HUES6 (cell line): Measurements from ENCODE around the gene SUGP1.
"Not testable (repeated sequence)": the region's sequence is repeated elsewhere in the genome, so short reads cannot be mapped to it uniquely, and the experiment has no call there.

Experiments
- H3K27ac ChIP-seq: 2 replicates; pipeline ENCODE4 v1.7.0; 2013; ENCODE audit warnings: low read depth, mild to moderate bottlenecking, low read length, inconsistent platforms
- H3K27me3 ChIP-seq: 2 replicates; pipeline ENCODE4 v1.6.1; 2013; ENCODE audit warnings: low read length; ENCODE audit not compliant: control insufficient read depth, insufficient read depth
- H3K36me3 ChIP-seq: 2 replicates; pipeline ENCODE4 v1.6.1; 2013; ENCODE audit warnings: low read length; ENCODE audit not compliant: control insufficient read depth, insufficient read depth
- H3K4me1 ChIP-seq: 2 replicates; pipeline ENCODE4 v1.6.1; 2013; ENCODE audit warnings: low read length; ENCODE audit not compliant: control insufficient read depth, insufficient read depth
- H3K4me3 ChIP-seq: 2 replicates; pipeline ENCODE4 v1.5.1; 2013; ENCODE audit warnings: low read depth, low read length
- H3K9ac ChIP-seq: one replicate; pipeline ENCODE4 v1.6.1; 2013; ENCODE audit warnings: mild to moderate bottlenecking, low read length
- H3K9me3 ChIP-seq: 2 replicates; pipeline ENCODE4 v1.6.1; 2013; ENCODE audit warnings: low read depth, low read length; ENCODE audit not compliant: control insufficient read depth, insufficient read depth

Gene SUGP1

DNA sequence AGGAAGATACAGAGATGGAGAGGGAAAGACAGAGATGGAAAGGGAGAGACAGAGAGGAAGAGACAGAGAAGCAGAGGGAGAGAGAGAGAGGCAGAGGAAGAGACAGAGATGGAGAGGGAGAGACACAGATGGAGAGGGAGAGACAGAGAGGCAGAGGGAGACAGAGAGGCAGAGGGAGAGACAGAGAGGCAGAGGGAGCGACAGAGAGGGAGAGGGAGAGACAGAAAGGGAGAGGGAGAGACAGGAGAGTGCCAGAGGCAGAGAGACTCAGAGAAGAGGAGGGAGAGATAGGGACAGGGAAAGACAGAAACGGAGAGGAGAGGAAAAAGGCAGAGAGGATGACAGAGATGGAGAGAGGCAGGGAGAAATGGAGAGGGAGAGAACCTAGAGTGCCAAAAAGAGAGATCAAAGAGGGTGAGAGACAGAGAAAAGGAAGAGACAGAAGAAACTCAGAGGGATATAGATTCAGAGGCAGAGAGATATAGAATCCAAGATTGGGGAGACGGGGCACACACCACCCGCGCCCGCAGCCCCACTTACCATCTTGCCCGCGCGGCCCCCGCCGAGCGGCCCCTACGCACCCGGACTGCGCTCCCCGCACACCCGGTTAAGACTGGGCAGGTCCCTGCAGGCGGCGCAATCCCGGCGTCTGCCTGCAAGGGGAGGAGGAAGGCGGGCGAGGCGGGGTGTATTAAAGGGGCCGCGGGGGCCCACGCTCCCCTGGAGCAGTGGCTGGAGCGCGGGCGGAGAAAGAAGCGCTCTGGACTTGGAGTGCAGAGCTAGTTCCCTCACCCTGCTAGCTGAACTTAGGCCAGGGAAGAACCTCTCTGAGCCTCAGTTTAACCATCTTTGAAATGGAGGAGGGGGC lies 57.9 kb downstream of the SUGP1 start:
- H3K4me1 ChIP-seq = 0 out of 2 replicates have a peak, but pooled peaks cover 2% of the 10 kb centered on the region
- no peak overlapping the region for H3K27ac ChIP-seq
- H3K4me3 ChIP-seq = peak overlapping the region; percentile 59
- no peaks in the 10 kb centered on the region for H3K36me3 ChIP-seq
- H3K9ac ChIP-seq = peak overlapping the region; percentile 2
- H3K27me3 ChIP-seq = peaks cover 35% of the 10 kb centered on the region
- H3K9me3 ChIP-seq = no peaks in the 10 kb centered on the region; the same call in 1 of the 2 replicates

DNA sequence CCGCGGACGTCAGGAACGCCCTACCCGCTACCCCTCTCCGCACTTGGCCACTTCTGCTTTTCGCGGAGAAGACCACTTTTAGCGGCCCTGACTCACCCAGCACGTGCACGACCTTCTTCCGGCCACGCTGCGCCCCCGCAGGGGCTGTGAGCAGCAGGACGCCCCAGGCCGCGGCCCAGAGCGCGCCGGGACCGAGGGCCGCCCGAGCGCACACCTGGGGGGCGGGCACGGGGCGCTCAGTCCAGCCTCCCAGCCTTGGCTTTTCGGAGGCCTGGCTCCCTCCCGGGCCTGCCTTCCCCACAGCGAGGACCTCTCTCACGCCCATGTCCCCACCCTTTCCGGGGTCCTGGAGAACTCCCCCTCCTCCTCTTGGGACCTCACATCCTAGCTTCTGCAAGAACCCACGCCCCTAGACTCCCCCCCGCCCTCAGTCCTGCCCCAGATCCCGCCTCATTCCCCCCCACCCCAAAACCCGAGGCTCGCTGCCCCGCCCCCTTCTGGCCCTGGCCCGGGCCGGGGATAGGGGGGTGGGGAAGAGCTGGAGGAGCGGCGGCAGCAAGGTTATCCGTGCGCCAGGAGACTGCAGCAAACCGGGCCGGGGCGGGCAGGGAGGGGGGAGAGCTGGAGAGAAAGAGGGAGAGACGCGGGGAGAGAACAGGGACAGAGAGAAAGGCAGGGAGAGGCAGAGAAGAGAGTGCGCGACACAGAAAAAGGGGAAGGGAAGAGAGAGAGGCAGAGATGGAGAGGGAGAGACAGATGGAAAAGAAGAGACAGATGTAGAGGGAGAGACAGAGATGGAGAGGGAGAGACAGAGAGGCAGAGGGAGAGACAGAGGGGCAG lies 58.7 kb downstream of the SUGP1 start:
- peak overlapping the region; percentile 45 for H3K9ac ChIP-seq
- peak overlapping the region; percentile 59 for H3K4me3 ChIP-seq

DNA sequence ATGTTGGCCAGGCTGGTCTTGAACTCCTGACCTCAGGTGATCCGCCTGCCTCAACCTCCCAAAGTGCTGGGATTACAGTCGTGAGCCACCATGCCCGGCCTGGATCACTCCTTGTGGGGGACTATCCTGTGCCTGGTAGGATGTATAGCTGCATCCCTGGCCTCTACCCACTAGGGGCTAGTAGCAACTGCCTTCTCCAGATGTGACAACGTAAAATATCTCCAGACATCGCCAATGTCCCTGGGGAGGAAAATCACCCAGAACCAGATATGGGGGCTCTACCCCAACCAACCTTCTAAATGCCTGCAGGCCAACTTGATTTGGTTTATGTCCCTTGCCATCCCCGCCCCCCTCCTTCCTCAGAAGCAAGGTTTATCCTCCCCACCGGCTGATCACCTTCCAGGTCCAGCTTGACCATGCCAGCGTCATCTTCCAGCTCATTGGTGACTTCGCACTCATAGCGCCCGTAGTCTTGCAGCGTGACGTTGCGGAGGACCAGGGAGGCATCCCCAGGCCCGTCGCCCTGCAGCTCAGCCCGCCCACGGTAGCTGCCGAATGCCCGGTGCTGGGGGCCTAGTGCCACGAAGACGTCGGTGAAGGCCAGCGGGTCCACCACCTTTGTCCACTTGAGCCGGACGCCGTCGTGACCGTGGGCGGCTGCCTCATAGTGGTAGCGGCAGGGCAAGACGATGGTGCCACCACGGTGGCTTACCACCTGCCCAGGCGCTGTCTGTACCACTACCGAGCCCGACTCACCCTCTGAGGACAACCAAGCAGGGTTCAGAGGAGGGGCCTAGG lies 59.7 kb downstream of the SUGP1 start:
- Histone ChIP-seq H3K9me3 (no peaks in the 10 kb centered on the region; the same call in 1 of the 2 replicates), H3K27me3 (peaks cover 41% of the 10 kb centered on the region), H3K4me1 (0 out of 2 replicates have a peak, but pooled peaks cover 2% of the 10 kb centered on the region), H3K27ac (no peak overlapping the region), H3K36me3 (no peaks in the 10 kb centered on the region), H3K4me3 (peak overlapping the region; percentile 59), H3K9ac (no peak overlapping the region)

More for the DNA sequence above, 58.7 kb downstream of the SUGP1 start:
- peaks cover 35% of the 10 kb centered on the region for H3K27me3 ChIP-seq
- no peaks in the 10 kb centered on the region for H3K36me3 ChIP-seq
- no peak overlapping the region for H3K27ac ChIP-seq
- H3K9me3 ChIP-seq = no peaks in the 10 kb centered on the region; the same call in 1 of the 2 replicates
- H3K4me1 ChIP-seq = 0 out of 2 replicates have a peak, but pooled peaks cover 2% of the 10 kb centered on the region

DNA sequence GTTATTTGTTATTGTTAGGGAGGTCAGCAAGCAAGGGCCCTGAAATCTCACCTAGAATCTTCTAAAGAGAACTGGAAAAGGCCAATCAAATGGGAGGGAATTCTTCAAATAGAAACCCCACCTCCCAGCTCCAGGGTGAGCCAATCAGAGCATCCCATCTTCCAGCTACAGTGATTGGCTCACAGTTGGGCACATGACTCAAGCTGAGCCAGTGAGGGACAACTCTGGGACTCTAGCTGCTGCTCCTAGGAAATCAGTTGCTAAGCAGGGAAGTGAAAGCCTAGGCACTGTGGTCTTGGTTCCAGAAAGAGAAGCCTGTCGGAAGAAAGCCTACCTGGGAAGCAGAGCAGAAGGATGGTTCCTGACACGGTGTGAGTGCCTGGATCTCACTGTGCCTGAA lies 60.6 kb downstream of the SUGP1 start:
- Histone ChIP-seq H3K9ac (no peak overlapping the region), H3K27me3 (peaks cover 45% of the 10 kb centered on the region), H3K4me3 (no peak overlapping the region), H3K27ac (no peak overlapping the region), H3K9me3 (no peaks in the 10 kb centered on the region; the same call in 1 of the 2 replicates), H3K4me1 (0 out of 2 replicates have a peak, but pooled peaks cover 2% of the 10 kb centered on the region), H3K36me3 (no peaks in the 10 kb centered on the region)

DNA sequence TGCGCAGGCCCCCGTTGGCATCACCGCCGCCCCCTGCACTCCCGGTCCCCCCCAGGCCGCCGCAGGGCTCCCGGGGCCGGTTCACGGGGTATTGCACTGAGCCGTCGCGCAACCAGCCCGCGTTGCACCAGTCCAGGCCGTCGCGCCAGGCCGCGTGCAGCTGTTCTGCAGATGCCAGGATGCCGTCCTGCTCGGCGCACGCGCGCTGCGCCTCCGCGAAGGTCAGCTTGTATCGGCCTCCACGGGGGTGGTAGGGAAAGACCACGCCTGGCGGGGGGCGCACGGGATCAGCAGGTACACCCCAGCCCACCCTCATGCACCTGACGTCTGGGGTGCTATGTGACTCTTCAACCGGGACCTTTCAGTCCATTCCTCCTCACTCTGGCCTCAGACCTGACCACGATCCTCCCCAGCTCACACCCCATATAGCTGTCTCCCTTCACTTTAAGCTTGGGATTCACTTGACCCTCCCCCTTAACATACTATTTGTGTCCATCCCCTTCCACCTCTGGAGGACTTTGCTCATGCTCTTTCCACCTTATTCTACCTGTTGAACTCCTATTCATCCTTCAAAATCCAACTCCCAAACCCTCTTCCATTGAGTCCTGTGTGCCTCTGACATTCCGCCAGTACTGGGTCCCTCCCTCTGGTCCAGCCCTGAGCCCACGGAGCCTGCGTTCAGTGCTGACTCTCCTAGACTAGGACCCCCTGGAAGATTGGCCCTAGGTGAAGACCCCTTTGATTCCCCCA lies 61.5 kb downstream of the SUGP1 start:
- Histone ChIP-seq H3K27me3 (peaks cover 44% of the 10 kb centered on the region), H3K9me3 (no peaks in the 10 kb centered on the region; the same call in 1 of the 2 replicates), H3K9ac (no peak overlapping the region), H3K36me3 (no peaks in the 10 kb centered on the region), H3K4me1 (0 out of 2 replicates have a peak, but pooled peaks cover 2% of the 10 kb centered on the region), H3K27ac (no peak overlapping the region), H3K4me3 (no peak overlapping the region)

DNA sequence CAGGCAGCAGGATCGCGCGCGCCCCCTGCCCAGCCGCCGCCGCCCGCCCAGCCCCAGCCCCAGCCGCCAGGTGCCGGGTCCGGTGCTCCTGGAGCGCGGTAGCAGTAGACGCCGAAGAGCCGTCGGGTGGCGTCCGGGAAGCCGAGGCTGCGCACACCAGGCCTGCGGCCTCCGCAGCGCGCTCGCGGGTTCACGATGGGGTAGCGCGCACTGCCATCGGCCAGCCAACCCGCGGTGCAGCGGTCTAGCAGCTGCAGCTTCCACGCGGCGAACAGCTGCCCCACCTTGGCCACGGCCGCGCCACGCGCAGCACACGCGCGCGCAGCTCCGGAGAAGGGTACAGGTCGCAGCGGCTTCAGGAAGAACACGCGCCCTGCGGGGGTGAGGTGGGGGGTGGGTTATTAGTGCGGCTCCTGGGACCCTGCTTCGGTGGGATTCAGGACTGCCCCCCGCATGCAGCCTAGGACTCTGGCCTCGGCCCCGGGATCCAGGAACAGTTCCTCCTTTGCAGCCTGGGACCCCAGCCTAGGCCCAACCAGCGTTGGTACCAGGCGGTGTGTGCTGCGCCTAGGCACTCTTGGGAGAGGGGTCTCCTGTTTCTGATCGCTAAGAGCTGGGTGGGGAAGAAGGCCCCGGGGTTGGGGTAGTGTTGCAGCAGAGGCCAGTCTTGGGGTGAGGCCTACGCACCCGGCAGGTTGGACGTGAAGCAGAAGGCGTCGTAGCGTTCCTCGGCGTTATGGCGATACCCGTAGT lies 62.3 kb downstream of the SUGP1 start:
- H3K36me3 ChIP-seq = no peaks in the 10 kb centered on the region
- peaks cover 37% of the 10 kb centered on the region for H3K27me3 ChIP-seq
- no peak overlapping the region for H3K27ac ChIP-seq
- no peak overlapping the region for H3K4me3 ChIP-seq
- no peak overlapping the region for H3K9ac ChIP-seq
- 0 out of 2 replicates have a peak, but pooled peaks cover 1% of the 10 kb centered on the region for H3K4me1 ChIP-seq
- no peaks in the 10 kb centered on the region; the same call in 1 of the 2 replicates for H3K9me3 ChIP-seq

DNA sequence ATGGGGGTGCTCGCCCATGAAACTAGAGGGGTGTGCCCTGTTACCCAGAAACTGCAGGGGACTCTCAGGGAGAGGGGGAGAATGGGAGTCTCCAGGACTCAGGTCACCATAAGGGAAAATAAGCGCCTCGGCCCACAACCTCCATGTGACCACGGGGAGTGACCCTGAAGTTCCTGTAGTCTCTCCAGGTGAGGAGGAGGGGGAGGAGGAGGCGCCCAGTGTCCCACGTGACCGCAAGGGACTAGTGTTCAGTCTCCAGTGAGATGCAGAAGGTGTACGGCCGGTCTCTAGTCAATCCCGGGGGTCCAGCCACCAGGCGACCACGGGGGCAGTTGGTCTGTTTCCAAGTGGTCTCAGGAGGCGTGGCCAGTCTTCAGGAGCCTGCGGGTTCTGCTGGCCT lies 63.2 kb downstream of the SUGP1 start:
- Histone ChIP-seq H3K9ac (no peak overlapping the region), H3K9me3 (no peaks in the 10 kb centered on the region; the same call in 1 of the 2 replicates), H3K4me3 (no peak overlapping the region), H3K4me1 (no peaks in the 10 kb centered on the region), H3K36me3 (no peaks in the 10 kb centered on the region), H3K27ac (no peak overlapping the region), H3K27me3 (peaks cover 30% of the 10 kb centered on the region)

DNA sequence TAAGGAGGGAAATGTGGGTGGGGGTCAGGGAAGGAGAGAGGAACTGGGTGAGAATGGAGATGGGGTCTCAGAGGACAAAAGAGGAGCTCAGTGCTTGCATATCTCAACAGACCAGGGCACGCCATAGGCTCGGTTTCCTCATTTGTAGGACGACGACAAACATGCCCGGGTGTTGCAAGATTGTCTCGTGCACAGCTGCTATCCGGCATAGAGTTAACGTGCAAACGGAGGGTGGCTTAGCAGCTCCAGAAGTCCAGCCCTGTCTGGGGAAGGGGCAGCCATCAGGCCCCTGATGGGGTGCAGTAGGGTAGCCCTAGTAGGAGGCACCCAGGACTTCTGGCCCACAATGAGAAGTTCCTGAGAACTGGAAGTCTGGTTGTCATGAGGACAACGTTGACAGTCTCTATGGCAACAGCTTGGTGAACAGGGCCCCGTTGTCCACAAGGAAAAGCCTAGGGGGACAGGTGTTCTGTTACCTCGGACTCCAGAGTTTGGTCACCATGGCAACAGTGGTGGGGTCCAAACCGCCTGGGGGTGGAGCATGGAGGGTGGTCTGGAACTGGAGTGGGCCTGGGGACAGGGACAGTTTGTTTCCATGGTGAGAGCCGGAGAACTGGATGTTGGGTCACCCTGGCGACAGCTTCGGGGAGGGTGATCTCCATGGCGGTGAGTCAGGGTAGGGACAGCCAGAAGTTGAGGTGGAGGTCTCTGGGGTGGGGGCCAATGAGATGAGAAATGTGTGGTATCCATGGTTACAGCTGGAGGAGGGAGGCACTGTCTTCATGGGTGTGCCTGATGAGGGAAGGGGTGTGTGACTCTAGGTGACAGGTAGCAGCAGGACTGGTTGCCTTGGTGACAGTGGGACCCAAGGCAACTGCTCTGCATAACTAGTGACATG lies 64.0 kb downstream of the SUGP1 start:
- no peak overlapping the region for H3K27ac ChIP-seq
- H3K4me3 ChIP-seq = no peak overlapping the region
- H3K36me3 ChIP-seq = no peaks in the 10 kb centered on the region
- peaks cover 34% of the 10 kb centered on the region for H3K27me3 ChIP-seq
- no peaks in the 10 kb centered on the region; the same call in 1 of the 2 replicates for H3K9me3 ChIP-seq
- H3K4me1 ChIP-seq = no peaks in the 10 kb centered on the region
- H3K9ac ChIP-seq = no peak overlapping the region

DNA sequence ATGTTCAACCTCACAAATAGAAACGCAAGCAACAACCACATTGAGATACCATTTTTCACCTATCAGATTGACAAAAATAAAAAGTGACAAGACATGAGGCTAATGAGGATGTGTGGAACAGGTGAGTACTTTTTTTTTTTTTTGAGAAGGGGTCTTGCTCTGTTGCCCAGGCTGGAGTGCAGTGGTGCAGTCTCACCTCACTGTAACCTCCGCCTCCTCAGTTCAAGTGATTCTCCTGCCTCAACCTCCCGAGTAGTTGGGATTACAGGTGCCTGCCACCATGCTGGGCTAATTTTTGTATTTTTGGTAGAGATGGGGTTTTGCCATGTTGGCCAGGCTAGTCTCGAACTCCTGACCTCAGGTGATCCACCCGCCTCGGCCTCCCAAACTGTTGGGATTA lies 66.9 kb downstream of the SUGP1 start:
- H3K27ac ChIP-seq, H3K9ac ChIP-seq, H3K4me3 ChIP-seq, H3K4me1 ChIP-seq, H3K36me3 ChIP-seq, H3K9me3 ChIP-seq: not testable (repeated sequence)
- peaks cover 54% of the 10 kb centered on the region for H3K27me3 ChIP-seq
